GM23248 (cell line): ENCODE data around the gene KDM2B. TPM values are rescaled to one million over a fixed set of nuclear protein-coding genes. Genes with fewer than 3 reads are reported as not detected.
A peak's percentile ranks its signal among the peaks of the same experiment; 100 is the strongest.

Experiments used
- DNase-seq: peaks from one replicate; pipeline ENCODE4 v3.0.0-alpha.2; 2015
- H2AFZ ChIP-seq: fragments of 200-600 bp; sonication (generic); 2 replicates; pipeline ENCODE4 v1.6.1; 2016; ENCODE audit warnings: antibody characterized with exemption
- H3F3A ChIP-seq: fragments of 200-600 bp; sonication (generic); 2 replicates; pipeline ENCODE4 v1.6.1; 2016; ENCODE audit warnings: mild to moderate bottlenecking, antibody characterized with exemption, mixed run types; ENCODE audit not compliant: insufficient read depth
- H3K27ac ChIP-seq: fragments of 200-600 bp; sonication (generic); 2 replicates; pipeline ENCODE4 v1.5.1; 2016; ENCODE audit warnings: mild to moderate bottlenecking
- H3K27me3 ChIP-seq: fragments of 200-600 bp; sonication (generic); replicated peaks from 2 replicates; pipeline ENCODE4 v1.6.1; 2016; ENCODE audit warnings: mild to moderate bottlenecking; ENCODE audit not compliant: insufficient read depth
- H3K36me3 ChIP-seq: fragments of 200-600 bp; sonication (generic); 2 replicates; pipeline ENCODE4 v1.6.1; 2016; ENCODE audit warnings: low read depth, mild to moderate bottlenecking
- H3K4me1 ChIP-seq: fragments of 200-600 bp; sonication (generic); 2 replicates; pipeline ENCODE4 v1.6.1; 2016; ENCODE audit warnings: mild to moderate bottlenecking; ENCODE audit not compliant: insufficient read depth
- H3K4me2 ChIP-seq: fragments of 200-600 bp; sonication (generic); one replicate; pipeline ENCODE4 v1.6.1; 2016; ENCODE audit warnings: mild to moderate bottlenecking; ENCODE audit not compliant: unreplicated experiment
- H3K4me3 ChIP-seq: fragments of 200-600 bp; sonication (generic); 2 replicates; pipeline ENCODE4 v1.5.1; 2016; ENCODE audit warnings: mild to moderate bottlenecking
- H3K79me2 ChIP-seq: fragments of 200-600 bp; sonication (generic); 2 replicates; pipeline ENCODE4 v1.6.1; 2016; ENCODE audit warnings: mild to moderate bottlenecking; ENCODE audit not compliant: insufficient read depth
- H3K9ac ChIP-seq: fragments of 200-600 bp; sonication (generic); 2 replicates; pipeline ENCODE4 v1.6.1; 2016; ENCODE audit warnings: mild to moderate bottlenecking
- H3K9me2 ChIP-seq: fragments of 200-600 bp; sonication (generic); 2 replicates; pipeline ENCODE4 v1.6.1; 2016; ENCODE audit warnings: mixed run types, mild to moderate bottlenecking, moderate library complexity; ENCODE audit not compliant: insufficient read depth
- H3K9me3 ChIP-seq: fragments of 200-600 bp; sonication (generic); one replicate; pipeline ENCODE4 v1.6.1; 2017; ENCODE audit warnings: low read depth
- H4K20me1 ChIP-seq: fragments of 200-600 bp; sonication (generic); 2 replicates; pipeline ENCODE4 v1.6.0; 2016; ENCODE audit not compliant: insufficient read depth
- EZH2 ChIP-seq: fragments of 200-600 bp; sonication (generic); IDR thresholded peaks from 2 replicates; pipeline ENCODE4 v1.6.1; 2018; ENCODE audit warnings: antibody characterized with exemption, mild to moderate bottlenecking; ENCODE audit not compliant: insufficient read depth, poor library complexity, severe bottlenecking
- EZH2phosphoT487 ChIP-seq: fragments of 200-600 bp; sonication (generic); IDR thresholded peaks from 2 replicates; pipeline ENCODE4 v1.6.1; 2018; ENCODE audit warnings: antibody characterized with exemption, moderate library complexity, mild to moderate bottlenecking, low read depth; ENCODE audit not compliant: insufficient read depth
- WGBS, 2 experiments: methylation state at CpG; one replicate each; pipeline ENCODE4 v1.1.6; 2015 to 2017; ENCODE audit warnings: low lambda C conversion rate in 2 of 2, low coverage in 1 of 2; ENCODE audit errors: missing lambda C conversion rate in 2 of 2; 5-methylcytosine and 5-hydroxymethylcytosine counted together
- in situ Hi-C: fragments of 300-500 bp; cut with MboI; formaldehyde crosslinking; loops from 2 replicates; pipeline ENCODE4 v1.15.0; 2020
- polyA plus RNA-seq: library from polyadenylated mRNA; unstranded; fragments of >200 nt; fragmentation: Nextera tagmentation; extraction: Ambion mirVana; gene quantifications from 2 replicates; pipeline ENCODE4 v1.2.1, GENCODE V29; 2016
- total RNA-seq: library from RNA; depleted of rRNA; stranded (reverse); fragments of >200 nt; shearing (Covaris generic); gene quantifications from 2 replicates; pipeline ENCODE4 v1.2.3, GENCODE V29; 2014

KDM2B gene
- total and polyA plus RNA-seq, 2 experiments from 2014 or later, result 8.2 to 20.1 TPM

- no peaks in the 10 kb centered on the region for H3K36me3 ChIP-seq
- 33% methylated on average over 21 of the region's 21 CpGs for WGBS, 2 experiments
- no peak overlapping the region for H3K4me3 ChIP-seq
- no peaks in the 10 kb centered on the region for H4K20me1 ChIP-seq
- no peaks in the 10 kb centered on the region for H3F3A ChIP-seq
- no peak overlapping the region for H3K27ac ChIP-seq
- no peaks in the 10 kb centered on the region for H3K79me2 ChIP-seq
- peak; percentile 72 for DNase-seq
- no peak overlapping the region for H3K9ac ChIP-seq
- no peaks in the 10 kb centered on the region for H3K9me3 ChIP-seq
- no peaks in the 10 kb centered on the region for H3K4me1 ChIP-seq
- H2AFZ ChIP-seq, result no peak overlapping the region
- H3K9me2 ChIP-seq, result no peaks in the 10 kb centered on the region
- in situ Hi-C loops, result loop anchor here (10.0 kb wide), 1 partner anchor 175 kb away; no protein-coding TSS in a partner anchor
- TF ChIP-seq EZH2phosphoT487 (no peak), EZH2 (no peak)
- no peak overlapping the region for H3K4me2 ChIP-seq
- no peaks in the 10 kb centered on the region for H3K27me3 ChIP-seq
These were observed 80.7 kb downstream of the KDM2B start for GRCh38 chr12:121499929-121500793.

- TF ChIP-seq EZH2phosphoT487 (no peak), EZH2 (no peak)
- Histone ChIP-seq H3K9ac (no peak overlapping the region), H3K4me1 (no peaks in the 10 kb centered on the region), H3K79me2 (no peaks in the 10 kb centered on the region), H3K9me2 (no peaks in the 10 kb centered on the region), H3F3A (no peaks in the 10 kb centered on the region), H3K9me3 (no peaks in the 10 kb centered on the region), H3K36me3 (no peaks in the 10 kb centered on the region), H3K27ac (no peak overlapping the region), H3K4me2 (no peak overlapping the region), H3K4me3 (no peak overlapping the region), H2AFZ (no peak overlapping the region), H3K27me3 (no peaks in the 10 kb centered on the region), H4K20me1 (no peaks in the 10 kb centered on the region)
- no peak for DNase-seq
- 75 to 79% methylated on average over 8 of the region's 8 CpGs for WGBS, 2 experiments
- in situ Hi-C loops, result loop anchor here (10.0 kb wide), 1 partner anchor 179 kb away; no protein-coding TSS in a partner anchor
These were observed 85.1 kb downstream of the KDM2B start for GRCh38 chr12:121495746-121496145.

DNA sequence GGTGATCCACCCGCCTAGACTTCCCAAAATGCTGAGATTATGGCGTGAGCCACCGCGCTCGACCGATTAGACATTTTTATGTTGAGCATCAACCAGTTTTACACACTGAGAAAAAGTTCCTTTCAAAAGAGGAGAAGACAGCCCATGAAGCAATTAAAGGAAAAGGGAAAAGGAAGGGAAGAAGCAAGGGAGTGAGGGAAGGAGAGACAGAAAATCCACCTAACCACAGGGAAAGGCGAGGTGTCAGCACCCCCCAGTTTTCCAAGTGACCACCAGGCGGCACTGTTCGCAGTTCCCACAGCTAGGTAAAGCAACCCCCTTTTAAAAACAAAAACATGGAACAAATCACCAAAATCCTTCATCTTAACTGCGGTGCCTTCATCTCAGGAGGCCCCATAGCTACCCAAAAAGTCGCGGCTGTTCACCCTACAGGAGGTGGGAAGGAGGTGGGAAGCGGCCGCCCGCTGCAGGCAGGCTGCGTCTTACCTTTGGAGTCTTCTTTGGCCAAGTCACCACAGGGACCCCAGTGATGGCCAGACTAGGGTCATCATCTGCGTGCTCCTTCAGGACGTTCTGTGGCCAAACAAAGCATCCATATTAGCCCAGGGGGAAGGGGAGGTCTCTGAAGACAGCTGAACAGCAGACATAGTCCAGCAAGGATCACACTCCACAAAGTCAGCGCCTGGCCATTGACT is 86.6 kb downstream of the KDM2B start:
- Histone ChIP-seq H4K20me1 (no peaks in the 10 kb centered on the region), H3K9ac (no peak overlapping the region), H3K27ac (no peak overlapping the region), H3F3A (no peaks in the 10 kb centered on the region), H3K4me3 (no peak overlapping the region), H3K79me2 (no peaks in the 10 kb centered on the region), H2AFZ (no peak overlapping the region), H3K27me3 (no peaks in the 10 kb centered on the region), H3K9me3 (no peaks in the 10 kb centered on the region), H3K4me1 (no peaks in the 10 kb centered on the region), H3K36me3 (no peaks in the 10 kb centered on the region), H3K9me2 (no peaks in the 10 kb centered on the region), H3K4me2 (no peak overlapping the region)
- TF ChIP-seq EZH2phosphoT487, result no peak
- no peak for TF ChIP-seq EZH2
- peak; percentile 46 for DNase-seq
- 74% methylated on average over 19 of the region's 19 CpGs for WGBS, 2 experiments
- in situ Hi-C loops, result loop anchor here (10.0 kb wide), 1 partner anchor 181 kb away; no protein-coding TSS in a partner anchor

- no peaks in the 10 kb centered on the region for H3K27me3 ChIP-seq
- WGBS, 2 experiments, result 86% methylated on average over 15 of the region's 15 CpGs
- no peak overlapping the region for H3K4me3 ChIP-seq
- no peak for DNase-seq
- no peak overlapping the region for H3K27ac ChIP-seq
- H3F3A ChIP-seq, result no peaks in the 10 kb centered on the region
- no peak overlapping the region for H3K9ac ChIP-seq
- TF ChIP-seq EZH2 (no peak), EZH2phosphoT487 (no peak)
- no peaks in the 10 kb centered on the region for H3K36me3 ChIP-seq
- H3K79me2 ChIP-seq, result no peaks in the 10 kb centered on the region
- H4K20me1 ChIP-seq, result no peaks in the 10 kb centered on the region
- no peak overlapping the region for H2AFZ ChIP-seq
- no peaks in the 10 kb centered on the region for H3K9me3 ChIP-seq
- H3K4me1 ChIP-seq, result no peaks in the 10 kb centered on the region
- no peaks in the 10 kb centered on the region for H3K9me2 ChIP-seq
- in situ Hi-C loops, result loop anchor here (10.0 kb wide), 1 partner anchor 184 kb away; no protein-coding TSS in a partner anchor
- no peak overlapping the region for H3K4me2 ChIP-seq
These were observed 90.2 kb downstream of the KDM2B start for GRCh38 chr12:121490401-121491281.
